Chondrocyte (in vitro differentiated cells): ENCODE results near the gene SAFB. TPM values are rescaled to one million over a fixed set of nuclear protein-coding genes. Genes with fewer than 3 reads are reported as not detected.
A peak's percentile ranks its signal among the peaks of the same experiment; 100 is the strongest.

Source experiments
- DNase-seq: peaks from one replicate; pipeline ENCODE4 v3.0.0; 2021; ENCODE audit warnings: mixed read lengths, low spot score
- H3K27ac Mint-ChIP-seq: one replicate; pipeline ENCODE4 v1.8.0; 2021; ENCODE audit warnings: mild to moderate bottlenecking, moderate library complexity, mixed read lengths; ENCODE audit not compliant: unreplicated experiment
- H3K27me3 Mint-ChIP-seq: 2 replicates; pipeline ENCODE4 v1.8.0; 2021; ENCODE audit warnings: low read depth, mixed read lengths
- H3K36me3 Mint-ChIP-seq: 2 replicates; pipeline ENCODE4 v1.8.0; 2021; ENCODE audit warnings: low read depth, mixed read lengths
- H3K4me1 Mint-ChIP-seq: 2 replicates; pipeline ENCODE4 v1.8.0; 2021; ENCODE audit warnings: low read depth, mild to moderate bottlenecking, mixed read lengths
- H3K4me3 Mint-ChIP-seq: one replicate; pipeline ENCODE4 v1.8.0; 2021; ENCODE audit warnings: mild to moderate bottlenecking, moderate library complexity, mixed read lengths; ENCODE audit not compliant: unreplicated experiment
- H3K9me3 Mint-ChIP-seq: 2 replicates; pipeline ENCODE4 v1.8.0; 2021; ENCODE audit warnings: low read depth, mixed read lengths
- CTCF ChIP-seq: fragments of 200-600 bp; sonication (generic); IDR thresholded peaks from 2 replicates; pipeline ENCODE4 v1.5.0; 2021; ENCODE audit warnings: antibody characterized with exemption, mild to moderate bottlenecking, moderate library complexity
- total RNA-seq: library from RNA; stranded (reverse); gene quantifications from 3 replicates; pipeline ENCODE4 v1.2.1, GENCODE V29; 2021

Gene SAFB
- total RNA-seq, 1 donor from 2014 or later: 58.3 TPM

GRCh38 chr19:5677580-5677979, 54.7 kb downstream of the SAFB start:
- H3K27ac Mint-ChIP-seq: no peak overlapping the region
- H3K27me3 Mint-ChIP-seq: no peaks in the 10 kb centered on the region
- H3K9me3 Mint-ChIP-seq: no peaks in the 10 kb centered on the region
- H3K36me3 Mint-ChIP-seq: peaks cover 1% of the 10 kb centered on the region
- H3K4me1 Mint-ChIP-seq: peaks cover 24% of the 10 kb centered on the region
- H3K4me3 Mint-ChIP-seq: no peak overlapping the region
- no peak for TF ChIP-seq CTCF
- no peak for DNase-seq

- Mint-ChIP-seq H3K9me3 (no peaks in the 10 kb centered on the region), H3K27ac (no peak overlapping the region), H3K36me3 (peaks cover 1% of the 10 kb centered on the region), H3K27me3 (no peaks in the 10 kb centered on the region), H3K4me1 (peaks cover 24% of the 10 kb centered on the region), H3K4me3 (no peak overlapping the region)
- TF ChIP-seq CTCF: no peak
- DNase-seq: no peak
These were observed 55.3 kb downstream of the SAFB start for GRCh38 chr19:5678071-5678718.

DNA sequence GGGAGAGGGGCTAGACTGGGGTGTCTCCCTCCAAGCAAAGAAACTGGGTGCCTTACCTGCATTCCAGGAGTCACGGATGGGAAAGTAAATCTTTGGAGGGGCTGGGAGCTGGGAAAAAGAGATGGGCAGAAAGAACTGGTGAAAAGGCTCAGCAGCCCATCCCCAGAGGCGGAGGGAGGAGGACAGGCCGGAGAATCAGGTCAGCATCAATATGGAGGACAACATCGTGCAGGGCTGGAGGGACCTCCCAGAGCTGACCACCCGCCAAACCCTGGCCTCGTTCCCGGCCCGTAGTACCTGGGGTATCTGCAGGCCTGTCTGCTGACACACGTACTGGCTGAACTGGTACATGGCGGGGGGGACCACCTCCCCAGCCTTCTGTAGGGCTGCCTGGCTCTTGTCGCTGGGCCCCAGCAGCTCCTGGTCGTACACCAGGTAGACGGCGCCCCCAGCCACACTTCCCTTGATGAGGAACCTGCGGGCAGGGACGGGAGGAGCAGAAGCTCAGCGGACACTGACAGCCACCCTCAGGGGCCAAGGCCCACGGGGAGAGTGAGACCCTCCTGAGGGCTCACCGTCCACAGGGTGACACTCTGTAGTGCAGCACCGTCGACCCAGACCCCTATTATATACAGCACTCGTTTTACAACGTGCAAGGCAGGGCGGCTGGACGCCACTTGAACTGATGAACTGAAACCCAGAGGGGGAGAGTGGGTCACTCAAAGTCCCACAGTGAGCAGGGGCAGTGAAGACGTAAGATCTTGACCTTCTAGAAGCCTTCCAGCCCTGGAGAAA, 56.6 kb downstream of the SAFB start:
- H3K27ac Mint-ChIP-seq: peak overlapping the region; percentile 97
- peaks cover 24% of the 10 kb centered on the region for H3K4me1 Mint-ChIP-seq
- no peaks in the 10 kb centered on the region for H3K27me3 Mint-ChIP-seq
- no peaks in the 10 kb centered on the region for H3K36me3 Mint-ChIP-seq
- peak overlapping the region; percentile 100 for H3K4me3 Mint-ChIP-seq
- DNase-seq: no peak
- no peaks in the 10 kb centered on the region for H3K9me3 Mint-ChIP-seq
- no peak for TF ChIP-seq CTCF

GRCh38 chr19:5680084-5680436, 57.2 kb downstream of the SAFB start:
- Mint-ChIP-seq H3K4me1 (peaks cover 24% of the 10 kb centered on the region), H3K36me3 (no peaks in the 10 kb centered on the region), H3K9me3 (no peaks in the 10 kb centered on the region), H3K4me3 (peak overlapping the region; percentile 100), H3K27ac (peak overlapping the region; percentile 97), H3K27me3 (no peaks in the 10 kb centered on the region)
- no peak for DNase-seq
- TF ChIP-seq CTCF: peak; percentile 42

GRCh38 chr19:5680437-5681368, 57.8 kb downstream of the SAFB start, which contains the start of the genes HSD11B1L and MICOS13:
Gene HSD11B1L, plus strand, starts transcription at chr19:5681027. Its CDS starts 3,806 bp downstream, at chr19:5684833.
Gene MICOS13, minus strand, starts transcription at chr19:5680516. Its CDS starts 30 bp downstream, at chr19:5680486.
- peak; percentile 7 for TF ChIP-seq CTCF
- Mint-ChIP-seq H3K4me3 (peak within 1 kb of the TSS; percentile 100), H3K27ac (peak within 1 kb of the TSS; percentile 97), H3K9me3 (no peaks in the 10 kb centered on the region), H3K27me3 (no peaks in the 10 kb centered on the region), H3K4me1 (peaks cover 24% of the 10 kb centered on the region), H3K36me3 (no peaks in the 10 kb centered on the region)
- DNase-seq: peak; percentile 99
